ENCODE data around the gene SLC35F4. TPM values are rescaled to one million over a fixed set of nuclear protein-coding genes. Genes with fewer than 3 reads are reported as not detected.

SLC35F4 gene
- total RNA-seq, 1 experiment from 2014 or later, result not detected

GRCh38 chr14:57869617-57870016 is 3.7 kb upstream of the SLC35F4 start (continued):
- TF ChIP-seq SIN3A (IDR thresholded peaks at IDR 0.05; ENCODE audit: low read depth) (no peak), ELF1 (IDR thresholded peaks at IDR 0.05; ENCODE audit: borderline replicate concordance, low read depth) (no peak), CBX3 (IDR thresholded peaks at IDR 0.05; ENCODE audit: low read depth) (no peak), TCF7L2 (IDR thresholded peaks at IDR 0.05; ENCODE audit: borderline replicate concordance, extremely low read depth, insufficient read depth, insufficient read length) (no peak)

- no peak for DNase-seq (ENCODE audit: low read depth, low spot score)
- no TSS peak for BruUV-seq (replicated peaks)
- H3K9ac ChIP-seq (ENCODE audit: low read length), result no peak overlapping the region
- H3K27ac ChIP-seq (ENCODE audit: low read depth, low read length), result no peak overlapping the region
- ChIA-PET CTCF (interaction anchor here (0.9 kb wide), 1 partner anchor 174 kb away, joined by 4 read pairs; no protein-coding TSS in a partner anchor), POLR2A (no interaction called here), RAD21 (ENCODE audit: low non-redundant PET in 1 of 2, low total read pairs in 2 of 2, uncharacterized antibody in 2 of 2, unreplicated experiment in 2 of 2) (no interaction called here)
- H3K4me2 ChIP-seq (ENCODE audit: low read length), result no peak overlapping the region
- H3K9me3 ChIP-seq (ENCODE audit: control insufficient read depth in 1 of 2, insufficient read depth in 1 of 2, low read depth in 1 of 2, low read length in 2 of 2), result no peaks in the 10 kb centered on the region
- H3K4me1 ChIP-seq (ENCODE audit: control insufficient read depth in 1 of 2, insufficient read depth in 2 of 2, low read length in 2 of 2), result no peaks in the 10 kb centered on the region
- intact Hi-C loops (cut with micrococcal nuclease), result no loop called here
- no peaks in the 10 kb centered on the region for H3K27me3 ChIP-seq (ENCODE audit: insufficient read depth, low read length)
- no peaks in the 10 kb centered on the region for H3K36me3 ChIP-seq (ENCODE audit: control insufficient read depth in 1 of 2, insufficient read depth in 2 of 2, low read length in 2 of 2)
- no peak overlapping the region for H3K4me3 ChIP-seq (replicated peaks in 1 of 2; ENCODE audit: low read depth in 1 of 2, low read length in 2 of 2)
- no peak for ATAC-seq
- H2AFZ ChIP-seq (ENCODE audit: low read depth, low read length, poor library complexity, severe bottlenecking), result no peak overlapping the region
- H4K20me1 ChIP-seq (ENCODE audit: insufficient read depth), result no peaks in the 10 kb centered on the region
- H3K79me2 ChIP-seq (ENCODE audit: insufficient read depth, low read length), result no peaks in the 10 kb centered on the region
- TF ChIP-seq YY1 (IDR thresholded peaks at IDR 0.05; ENCODE audit: extremely low read depth, insufficient replicate concordance, low read depth, low read length) (no peak), SIN3A (IDR thresholded peaks at IDR 0.05; ENCODE audit: low read depth) (no peak), RAD21 (IDR thresholded peaks at IDR 0.05; ENCODE audit: low read depth) (no peak), ZFX (IDR thresholded peaks at IDR 0.05) (no peak), POLR2AphosphoS5 (IDR thresholded peaks at IDR 0.05; ENCODE audit: low read depth, low read length) (no peak), TCF7L2 (IDR thresholded peaks at IDR 0.05; ENCODE audit: borderline replicate concordance, extremely low read depth, insufficient read depth, insufficient read length) (no peak), ELF1 (IDR thresholded peaks at IDR 0.05; ENCODE audit: borderline replicate concordance, low read depth) (no peak), EGR1 (IDR thresholded peaks at IDR 0.05; ENCODE audit: low read depth) (no peak), SRF (IDR thresholded peaks at IDR 0.05; ENCODE audit: low read depth) (no peak)
- TF ChIP-seq, protein P1, sequence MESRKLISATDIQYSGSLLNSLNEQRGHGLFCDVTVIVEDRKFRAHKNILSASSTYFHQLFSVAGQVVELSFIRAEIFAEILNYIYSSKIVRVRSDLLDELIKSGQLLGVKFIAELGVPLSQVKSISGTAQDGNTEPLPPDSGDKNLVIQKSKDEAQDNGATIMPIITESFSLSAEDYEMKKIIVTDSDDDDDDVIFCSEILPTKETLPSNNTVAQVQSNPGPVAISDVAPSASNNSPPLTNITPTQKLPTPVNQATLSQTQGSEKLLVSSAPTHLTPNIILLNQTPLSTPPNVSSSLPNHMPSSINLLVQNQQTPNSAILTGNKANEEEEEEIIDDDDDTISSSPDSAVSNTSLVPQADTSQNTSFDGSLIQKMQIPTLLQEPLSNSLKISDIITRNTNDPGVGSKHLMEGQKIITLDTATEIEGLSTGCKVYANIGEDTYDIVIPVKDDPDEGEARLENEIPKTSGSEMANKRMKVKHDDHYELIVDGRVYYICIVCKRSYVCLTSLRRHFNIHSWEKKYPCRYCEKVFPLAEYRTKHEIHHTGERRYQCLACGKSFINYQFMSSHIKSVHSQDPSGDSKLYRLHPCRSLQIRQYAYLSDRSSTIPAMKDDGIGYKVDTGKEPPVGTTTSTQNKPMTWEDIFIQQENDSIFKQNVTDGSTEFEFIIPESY (IDR thresholded peaks at IDR 0.05; ENCODE audit: extremely low read depth, insufficient replicate concordance, low read length), result no peak
- no peaks in the 10 kb centered on the region for H3K9me2 ChIP-seq (ENCODE audit: insufficient read depth)
These were observed 360 bp upstream of the SLC35F4 start for GRCh38 chr14:57866199-57866705.
